ENCODE measurements around the gene ZNF710. TPM values are rescaled to one million over a fixed set of nuclear protein-coding genes. Genes with fewer than 3 reads are reported as not detected.

ZNF710 gene
- total RNA-seq: 11.7 TPM

GRCh38 chr15:90001062-90001682, at the start of gene ZNF710:
Gene ZNF710, plus strand, starts transcription at chr15:90001324. Its CDS starts 65,814 bp downstream, at chr15:90067138.

GRCh38 chr15:90101969-90102890, 101.1 kb downstream of the ZNF710 start, which contains the start of gene IDH2:
Gene IDH2, minus strand, starts transcription at chr15:90102468. Its CDS starts 78 bp downstream, at chr15:90102390.

Other genes starting within 250 kb of the ZNF710 start
- 2.8 TPM for gene MESP2, start 225.0 kb upstream of the ZNF710 start, total RNA-seq
- 11.9 TPM for gene ANPEP, start 186.5 kb upstream of the ZNF710 start, total RNA-seq
- gene AP3S2, start 107.3 kb upstream of the ZNF710 start, total RNA-seq: 82.4 TPM
- 28.5 TPM for gene ARPIN, start 88.4 kb upstream of the ZNF710 start, total RNA-seq
- gene IDH2, start 101.1 kb downstream of the ZNF710 start, total RNA-seq: 92.2 TPM
- gene SEMA4B, start 200.0 kb downstream of the ZNF710 start, total RNA-seq: 93.7 TPM
- gene CIB1, start 232.6 kb downstream of the ZNF710 start, total RNA-seq: 8.6 TPM
- gene GDPGP1, start 232.9 kb downstream of the ZNF710 start, total RNA-seq: 15.3 TPM
- not detected for gene TTLL13, start 248.2 kb downstream of the ZNF710 start, total RNA-seq